CD4-positive, alpha-beta memory T cell (primary cell): ENCODE measurements around the gene GJA9. TPM values are rescaled to one million over a fixed set of nuclear protein-coding genes. Genes with fewer than 3 reads are reported as not detected.

Source experiments
- CTCF ChIA-PET: fragments of 350-600 bp; sonication (Branson Sonifier 250); formaldehyde crosslinking; loops from one replicate; lab custom pipeline; 2021; ENCODE audit warnings: inconsistent platforms; ENCODE audit not compliant: partially characterized antibody; lab: Charles Lee
- POLR2A ChIA-PET: fragments of 350-600 bp; sonication (Branson Sonifier 250); formaldehyde crosslinking; loops from one replicate; lab custom pipeline; 2021; ENCODE audit not compliant: partially characterized antibody; lab: Charles Lee
- DNase-seq, 5 donors: peaks; one replicate each; pipeline versions ENCODE4 v3.0.0 to v3.0.0-alpha.2; 2020 to 2022; ENCODE audit warnings: mixed read lengths in 1 of 5
- H3K27ac ChIP-seq: one replicate; pipeline ENCODE4 v1.7.0; 2013; ENCODE audit warnings: low read depth, low read length
- H3K27me3 ChIP-seq: 2 replicates; pipeline ENCODE4 v1.7.0; 2013; ENCODE audit warnings: mild to moderate bottlenecking, low read length, moderate library complexity; ENCODE audit not compliant: insufficient read depth
- H3K36me3 ChIP-seq: 2 replicates; pipeline ENCODE4 v1.7.0; 2013; ENCODE audit warnings: mild to moderate bottlenecking, low read length, moderate library complexity; ENCODE audit not compliant: insufficient read depth
- H3K4me1 ChIP-seq: 2 replicates; pipeline ENCODE4 v1.7.0; 2013; ENCODE audit warnings: mild to moderate bottlenecking, low read length, moderate library complexity; ENCODE audit not compliant: insufficient read depth
- H3K4me3 ChIP-seq, 2 donors: one replicate each; pipeline ENCODE4 v1.7.0; 2013; ENCODE audit warnings: low read length in 2 of 2, mild to moderate bottlenecking in 1 of 2
- H3K9me3 ChIP-seq, 2 donors: one replicate each; pipeline ENCODE4 v1.7.0; 2013; ENCODE audit warnings: low read length in 2 of 2, control low read depth in 1 of 2; ENCODE audit not compliant: control insufficient read depth in 1 of 2
- H3K27ac Mint-ChIP-seq, 7 donors: one replicate each; pipeline ENCODE4 v1.8.0; 2020 to 2021; ENCODE audit warnings: mixed read lengths in 7 of 7, mild to moderate bottlenecking in 6 of 7, inconsistent platforms in 3 of 7, moderate library complexity in 3 of 7
- H3K27me3 Mint-ChIP-seq, 2 donors: one replicate each; pipeline ENCODE4 v1.8.0; 2020 to 2021; ENCODE audit warnings: mixed read lengths in 2 of 2
- H3K36me3 Mint-ChIP-seq, 2 donors: one replicate each; pipeline ENCODE4 v1.8.0; 2020 to 2021; ENCODE audit warnings: mixed read lengths in 2 of 2, inconsistent platforms in 1 of 2, mild to moderate bottlenecking in 1 of 2
- H3K4me1 Mint-ChIP-seq, 4 donors: one replicate each; pipeline ENCODE4 v1.8.0; 2020 to 2021; ENCODE audit warnings: mixed read lengths in 4 of 4, mild to moderate bottlenecking in 1 of 4
- H3K4me3 Mint-ChIP-seq, 8 donors: one replicate each; pipeline ENCODE4 v1.8.0; 2020 to 2021; ENCODE audit warnings: mixed read lengths in 8 of 8, mild to moderate bottlenecking in 7 of 8, moderate library complexity in 6 of 8, inconsistent platforms in 3 of 8
- H3K9me3 Mint-ChIP-seq, 8 donors: one replicate each; pipeline ENCODE4 v1.8.0; 2020 to 2021; ENCODE audit warnings: mixed read lengths in 8 of 8, mild to moderate bottlenecking in 5 of 8, inconsistent platforms in 3 of 8, moderate library complexity in 1 of 8
- intact Hi-C: fragments of 100-400 bp; cut with micrococcal nuclease; formaldehyde crosslinking; loops from one replicate; pipeline ENCODE4 v1.15.1; 2023
- polyA plus RNA-seq, 2 donors: library from polyadenylated mRNA; unstranded; fragments of 300-500 nt; fragmentation: Illumina TruSeq; gene quantifications; one replicate each; pipeline ENCODE4 v1.2.3, GENCODE V29; 2021
- total RNA-seq, 2 experiments: library from RNA; stranded (reverse); gene quantifications; one replicate each; pipeline ENCODE4 v1.2.3, GENCODE V29; 2021

GJA9 gene
- total RNA-seq (not detected), polyA plus RNA-seq (not detected)

DNA sequence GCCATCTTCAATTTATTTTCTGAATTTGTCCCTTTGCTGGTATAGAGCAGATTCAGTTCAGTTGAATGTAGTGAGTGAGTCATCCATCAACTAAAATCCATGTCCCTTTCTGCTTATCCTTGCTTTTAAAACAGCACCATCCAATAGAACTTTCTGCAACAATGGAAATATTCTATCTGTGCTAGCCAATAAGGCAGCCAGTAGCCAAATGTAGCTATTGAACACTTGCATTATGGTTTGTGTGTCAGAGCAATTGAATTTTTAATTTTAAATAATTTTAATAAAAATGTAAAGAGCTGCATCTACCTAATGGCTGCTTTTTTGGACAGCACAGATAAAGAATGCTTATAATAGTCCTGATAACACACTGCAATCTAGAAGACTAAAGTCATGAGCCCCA lies at the start of gene GJA9:
GJA9 (minus strand) TSS at position 101 of the 400 bp plus-strand sequence. CDS start 5,489 bp downstream, outside the sequence.
- no peaks in the 10 kb centered on the region for H3K27me3 Mint-ChIP-seq
- no peak for DNase-seq
- no peak within 1 kb of the TSS for H3K27ac ChIP-seq
- H3K36me3 ChIP-seq = no peaks in the 10 kb centered on the region
- H3K9me3 ChIP-seq = no peaks in the 10 kb centered on the region
- ChIA-PET CTCF (interaction anchor here (0.6 to 1.6 kb wide), 2 partner anchors 148 to 211 kb away, joined by 3 to 4 read pairs; no protein-coding TSS in a partner anchor), POLR2A (no interaction called here)
- H3K27ac Mint-ChIP-seq = no peak within 1 kb of the TSS
- no peaks in the 10 kb centered on the region for H3K27me3 ChIP-seq
- H3K4me1 ChIP-seq = no peaks in the 10 kb centered on the region
- intact Hi-C loops = no loop called here
- H3K4me1 Mint-ChIP-seq = no peaks in the 10 kb centered on the region
- no peak within 1 kb of the TSS for H3K4me3 ChIP-seq
- no peak within 1 kb of the TSS for H3K4me3 Mint-ChIP-seq
- H3K36me3 Mint-ChIP-seq = no peaks in the 10 kb centered on the region
- H3K9me3 Mint-ChIP-seq = no peaks in the 10 kb centered on the region

DNA sequence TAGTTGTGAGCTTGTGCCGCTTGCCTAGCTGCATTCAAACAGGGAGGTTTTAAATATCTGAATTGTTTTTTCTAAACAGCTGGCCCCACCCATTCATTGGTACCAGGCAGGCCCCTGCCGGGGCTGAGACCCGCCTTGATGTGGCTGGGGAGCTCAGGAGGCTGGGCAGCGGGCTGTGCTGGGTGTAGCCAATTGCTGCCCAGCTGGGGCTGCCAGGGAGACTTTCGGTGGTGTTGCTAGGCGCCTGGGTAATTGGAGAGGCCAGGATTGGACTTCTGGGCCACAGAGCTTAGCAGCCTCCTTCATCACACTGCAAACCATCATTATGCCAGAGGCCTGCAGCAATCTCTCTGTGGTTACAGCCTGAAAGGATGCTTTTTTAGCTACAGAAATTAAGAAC lies 48.1 kb upstream of the GJA9 start:
- DNase-seq = no peak
- Mint-ChIP-seq H3K36me3 (no peaks in the 10 kb centered on the region), H3K4me3 (no peak overlapping the region), H3K27me3 (peaks cover 2 to 3% of the 10 kb centered on the region in 2 donors), H3K9me3 (no peaks in the 10 kb centered on the region), H3K4me1 (peaks cover 0 to 5% (median under 1%) of the 10 kb centered on the region in 4 donors), H3K27ac (peak overlapping the region in 3 of 7 donors; percentile 3 to 80 (median 56))
- Histone ChIP-seq H3K27me3 (no peaks in the 10 kb centered on the region), H3K36me3 (no peaks in the 10 kb centered on the region), H3K27ac (no peak overlapping the region), H3K4me3 (no peak overlapping the region), H3K9me3 (no peaks in the 10 kb centered on the region), H3K4me1 (no peaks in the 10 kb centered on the region)
- intact Hi-C loops = no loop called here
- POLR2A ChIA-PET = no interaction called here
- CTCF ChIA-PET = interaction anchor here (0.8 kb wide), 1 partner anchor 37 kb away, joined by 3 read pairs; no protein-coding TSS in a partner anchor

DNA sequence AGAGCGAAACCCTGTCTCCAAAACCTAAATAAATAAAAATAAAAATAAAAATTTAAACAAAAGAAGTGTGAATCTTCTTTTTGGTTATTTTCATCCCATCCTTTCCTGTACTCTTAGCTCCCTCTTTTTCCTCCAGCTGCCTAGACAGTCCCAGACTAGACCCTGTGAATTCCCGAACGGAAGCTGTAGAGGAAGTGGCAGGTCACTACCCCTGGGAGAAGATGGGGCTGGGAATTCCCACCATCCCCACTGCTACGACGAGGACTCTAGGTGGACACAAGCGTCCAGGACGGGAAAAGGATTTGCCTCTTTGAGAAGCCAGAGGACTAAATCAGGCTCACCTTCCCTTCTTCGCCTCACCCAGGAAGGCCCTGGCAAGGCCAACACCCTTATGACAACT lies 47.7 kb upstream of the GJA9 start:
- intact Hi-C loops = no loop called here
- Histone ChIP-seq H3K36me3 (no peaks in the 10 kb centered on the region), H3K27me3 (no peaks in the 10 kb centered on the region), H3K9me3 (no peaks in the 10 kb centered on the region), H3K27ac (no peak overlapping the region), H3K4me1 (no peaks in the 10 kb centered on the region), H3K4me3 (no peak overlapping the region)
- no peak overlapping the region for H3K4me3 Mint-ChIP-seq
- peaks cover 0 to 5% (median under 1%) of the 10 kb centered on the region in 4 donors for H3K4me1 Mint-ChIP-seq
- ChIA-PET CTCF (no interaction called here), POLR2A (no interaction called here)
- H3K36me3 Mint-ChIP-seq = no peaks in the 10 kb centered on the region
- H3K27me3 Mint-ChIP-seq = peaks cover 2 to 3% of the 10 kb centered on the region in 2 donors
- DNase-seq = no peak
- no peaks in the 10 kb centered on the region for H3K9me3 Mint-ChIP-seq
- peak overlapping the region in 2 of 7 donors; percentile 56 to 80 for H3K27ac Mint-ChIP-seq

DNA sequence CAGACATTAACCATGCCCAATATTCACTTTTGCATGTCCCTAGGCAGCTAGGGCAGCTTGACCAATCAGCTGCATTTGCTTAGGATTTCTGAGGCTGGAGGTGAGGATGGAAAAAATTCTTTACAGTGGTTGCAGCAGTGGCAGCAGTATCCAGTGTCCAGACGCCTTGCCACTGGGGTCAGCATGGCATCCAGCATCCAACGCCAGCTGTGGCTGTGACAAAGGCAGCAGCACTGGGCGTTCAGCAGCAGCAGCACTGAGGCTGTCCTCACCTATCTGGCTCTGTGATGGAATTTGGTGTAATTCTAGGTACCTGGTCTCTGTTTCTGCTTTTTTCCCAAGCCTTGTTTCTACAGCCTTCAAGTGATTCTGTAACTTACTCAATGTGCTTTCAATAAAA lies 44.7 kb upstream of the GJA9 start:
- Mint-ChIP-seq H3K27me3 (no peaks in the 10 kb centered on the region), H3K9me3 (no peaks in the 10 kb centered on the region), H3K27ac (no peak overlapping the region), H3K4me1 (peaks cover 0 to 5% (median under 1%) of the 10 kb centered on the region in 4 donors), H3K36me3 (no peaks in the 10 kb centered on the region), H3K4me3 (no peak overlapping the region)
- DNase-seq = no peak
- no peaks in the 10 kb centered on the region for H3K9me3 ChIP-seq
- H3K4me1 ChIP-seq = no peaks in the 10 kb centered on the region
- no peak overlapping the region for H3K4me3 ChIP-seq
- no peaks in the 10 kb centered on the region for H3K36me3 ChIP-seq
- intact Hi-C loops = no loop called here
- H3K27me3 ChIP-seq = no peaks in the 10 kb centered on the region
- no peak overlapping the region for H3K27ac ChIP-seq
- POLR2A ChIA-PET = no interaction called here
- CTCF ChIA-PET = no interaction called here

DNA sequence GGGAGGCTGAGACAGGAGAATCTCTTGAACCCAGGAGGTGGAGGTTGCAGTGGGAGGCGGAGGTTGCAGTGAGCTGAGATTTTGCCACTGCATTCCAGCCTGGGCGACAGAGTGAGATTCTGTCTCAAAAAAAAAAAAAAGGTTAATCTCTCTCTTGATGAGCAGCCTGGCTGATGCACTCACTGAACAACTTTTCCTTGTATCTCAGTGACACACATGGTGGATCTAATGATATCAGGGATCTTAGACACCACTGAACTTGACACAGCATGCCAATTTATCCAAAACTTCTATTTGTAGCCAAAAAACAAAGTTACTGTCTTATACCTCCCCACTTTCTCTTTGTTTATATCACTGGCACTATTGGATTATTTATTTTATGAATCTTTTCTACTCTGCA lies 44.0 kb upstream of the GJA9 start:
- no peaks in the 10 kb centered on the region for H3K36me3 Mint-ChIP-seq
- no peaks in the 10 kb centered on the region for H3K36me3 ChIP-seq
- DNase-seq = no peak
- H3K9me3 ChIP-seq = no peaks in the 10 kb centered on the region
- H3K4me1 Mint-ChIP-seq = peaks cover 0 to 5% (median under 1%) of the 10 kb centered on the region in 4 donors
- H3K4me3 Mint-ChIP-seq = no peak overlapping the region
- H3K4me3 ChIP-seq = no peak overlapping the region
- no peaks in the 10 kb centered on the region for H3K27me3 Mint-ChIP-seq
- H3K27ac ChIP-seq = no peak overlapping the region
- H3K27ac Mint-ChIP-seq = no peak overlapping the region
- no peaks in the 10 kb centered on the region for H3K4me1 ChIP-seq
- CTCF ChIA-PET = no interaction called here
- POLR2A ChIA-PET = no interaction called here
- intact Hi-C loops = no loop called here
- H3K27me3 ChIP-seq = no peaks in the 10 kb centered on the region
- H3K9me3 Mint-ChIP-seq = no peaks in the 10 kb centered on the region

DNA sequence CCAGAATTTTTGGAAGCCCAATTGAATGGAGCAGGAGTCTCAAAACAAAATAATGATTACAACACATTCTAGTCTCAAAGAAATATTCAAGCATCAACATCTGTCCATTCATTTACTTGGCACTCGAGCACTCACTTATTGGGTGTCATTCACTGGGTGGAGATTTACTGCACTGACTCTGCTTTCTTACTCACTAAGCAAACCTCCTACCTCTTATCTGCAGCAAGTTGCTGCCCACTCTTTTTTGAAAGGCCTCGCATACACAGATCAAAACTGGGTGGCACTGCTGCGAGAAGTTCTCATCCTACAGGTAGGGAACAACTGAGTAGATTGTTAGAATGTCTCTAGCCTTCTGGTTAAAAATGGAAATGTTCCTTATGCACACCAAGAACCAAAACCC lies 42.2 kb upstream of the GJA9 start:
- Mint-ChIP-seq H3K4me1 (peaks cover 0 to 1% (median 0%) of the 10 kb centered on the region in 4 donors), H3K9me3 (no peaks in the 10 kb centered on the region), H3K36me3 (no peaks in the 10 kb centered on the region), H3K27me3 (no peaks in the 10 kb centered on the region), H3K27ac (no peak overlapping the region), H3K4me3 (no peak overlapping the region)
- H3K4me3 ChIP-seq = no peak overlapping the region
- ChIA-PET POLR2A (no interaction called here), CTCF (no interaction called here)
- no peak for DNase-seq
- no peaks in the 10 kb centered on the region for H3K9me3 ChIP-seq
- H3K36me3 ChIP-seq = no peaks in the 10 kb centered on the region
- no peaks in the 10 kb centered on the region for H3K4me1 ChIP-seq
- intact Hi-C loops = no loop called here
- H3K27me3 ChIP-seq = no peaks in the 10 kb centered on the region
- H3K27ac ChIP-seq = no peak overlapping the region

DNA sequence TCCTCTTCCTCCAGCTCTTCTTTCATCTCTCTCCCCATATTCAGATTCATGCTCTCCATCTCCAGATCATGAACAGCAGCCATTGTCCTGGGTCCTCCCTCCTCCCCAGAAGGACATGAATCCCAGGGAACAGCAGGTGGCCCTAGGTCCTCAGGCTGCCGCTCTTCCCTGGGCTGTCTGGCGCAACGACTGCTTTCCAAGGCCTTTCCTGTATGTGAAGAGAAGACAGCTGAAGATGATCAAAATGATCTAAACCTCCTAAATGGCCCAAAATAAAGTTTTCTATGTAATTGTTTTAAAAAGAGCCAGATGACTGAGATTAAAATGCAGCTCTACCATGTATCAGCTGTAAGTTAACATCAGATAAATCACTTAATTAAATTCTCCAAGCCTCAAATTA lies 37.7 kb upstream of the GJA9 start:
- Histone ChIP-seq H3K27me3 (no peaks in the 10 kb centered on the region), H3K4me3 (no peak overlapping the region), H3K9me3 (no peaks in the 10 kb centered on the region), H3K36me3 (no peaks in the 10 kb centered on the region), H3K4me1 (no peaks in the 10 kb centered on the region), H3K27ac (no peak overlapping the region)
- Mint-ChIP-seq H3K27ac (peak overlapping the region in 1 of 7 donors; percentile 19), H3K4me3 (no peak overlapping the region), H3K27me3 (no peaks in the 10 kb centered on the region), H3K36me3 (no peaks in the 10 kb centered on the region), H3K4me1 (peaks cover 0 to 1% (median 0%) of the 10 kb centered on the region in 4 donors), H3K9me3 (no peaks in the 10 kb centered on the region)
- intact Hi-C loops = no loop called here
- no peak for DNase-seq
- ChIA-PET POLR2A (no interaction called here), CTCF (interaction anchor here (1.6 kb wide), 1 partner anchor 173 kb away, joined by 4 read pairs; no protein-coding TSS in a partner anchor)
